SU-DHL-6 (cell line): Measurements from ENCODE around the gene MAP3K10.

Experiments
- CTCF ChIP-seq: fragments of 200-600 bp; sonication (generic); IDR thresholded peaks from one replicate; pipeline ENCODE4 v1.5.1; 2017; ENCODE audit warnings: antibody characterized with exemption, mild to moderate bottlenecking, low read length, moderate library complexity; ENCODE audit not compliant: insufficient read depth, poor library complexity, severe bottlenecking
- EZH2phosphoT487 ChIP-seq: fragments of 200-600 bp; sonication (generic), shearing (Covaris generic); conservative IDR thresholded peaks from 2 replicates; pipeline ENCODE4 v1.6.1; 2018; ENCODE audit warnings: mild to moderate bottlenecking, antibody characterized with exemption, low read length, moderate library complexity, mixed read lengths

DNA sequence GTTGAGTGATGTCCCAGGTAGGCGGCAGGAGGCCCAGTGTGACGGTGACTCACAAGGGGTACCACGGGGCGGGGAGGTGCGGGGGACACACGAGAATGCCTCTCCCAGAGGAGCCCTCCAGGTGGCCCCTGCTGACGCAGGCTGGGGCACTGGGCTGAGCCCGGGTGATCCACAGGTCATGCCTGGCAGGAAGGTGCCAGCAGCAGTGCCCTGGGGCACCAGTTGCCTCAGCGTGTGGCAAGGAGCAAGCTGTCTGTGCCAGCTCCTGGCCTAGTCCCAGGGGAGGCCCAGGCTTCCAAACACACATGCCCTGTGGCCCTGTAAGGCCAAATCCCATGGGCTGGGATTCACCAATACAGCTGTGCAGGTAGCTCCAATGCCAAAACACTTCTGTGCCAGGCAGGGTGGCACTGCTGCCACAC, 65.9 kb downstream of the MAP3K10 start:
- TF ChIP-seq CTCF (no peak), EZH2phosphoT487 (no peak)
